B cell (primary cell): Measurements from ENCODE around the gene LAG3. TPM values are rescaled to one million over a fixed set of nuclear protein-coding genes. Genes with fewer than 3 reads are reported as not detected.

Experiments
- ATAC-seq: fragments of 200-7000 bp; cut with Tn5 transposase; one replicate; pipeline ENCODE4 v1.10.0; 2021; ENCODE audit warnings: low read depth, mild to moderate bottlenecking, moderate number of reproducible peaks, moderate library complexity
- CTCF ChIA-PET: fragments of 350-600 bp; sonication (Branson Sonifier 250); formaldehyde crosslinking; loops from one replicate; lab custom pipeline; 2021; ENCODE audit warnings: antibody characterized with exemption, inconsistent platforms; lab: Charles Lee
- POLR2A ChIA-PET: fragments of 350-600 bp; sonication (Branson Sonifier 250); formaldehyde crosslinking; loops from one replicate; lab custom pipeline; 2021; ENCODE audit warnings: antibody characterized with exemption; lab: Charles Lee
- DNase-seq: peaks from one replicate; pipeline ENCODE4 v3.0.0; 2013
- H2AFZ ChIP-seq: 2 replicates; pipeline ENCODE4 v1.6.1; 2012; ENCODE audit warnings: mild to moderate bottlenecking, low read depth, low read length; ENCODE audit not compliant: insufficient read depth, poor library complexity, severe bottlenecking
- H3K27ac ChIP-seq, 2 donors: 1 replicate in 1 of 2; 2 replicates in 1 of 2; pipeline ENCODE4 v1.5.1; 2012 to 2013; ENCODE audit warnings: low read length in 2 of 2, mild to moderate bottlenecking in 2 of 2, moderate library complexity in 1 of 2
- H3K27me3 ChIP-seq, 4 experiments: fragments of 200-600 bp in 1 of 4; sonication (generic) in 1 of 4; replicated peaks in 1 of 4; 1 replicate in 2 of 4; 2 replicates in 2 of 4; pipeline versions ENCODE4 v1.6.1 to v1.7.0; 2013 to 2016; ENCODE audit warnings: low read length in 3 of 4, mild to moderate bottlenecking in 2 of 4, mixed read lengths in 1 of 4, moderate library complexity in 1 of 4; ENCODE audit not compliant: insufficient read depth in 4 of 4, control insufficient read depth in 3 of 4; ENCODE audit errors: control extremely low read depth in 1 of 4
- H3K36me3 ChIP-seq, 2 experiments: replicated peaks in 1 of 2; 1 replicate in 1 of 2; 2 replicates in 1 of 2; pipeline versions ENCODE4 v1.6.1 to v1.7.1; 2013; ENCODE audit warnings: low read length in 1 of 2; ENCODE audit not compliant: insufficient read depth in 2 of 2, control insufficient read depth in 1 of 2; ENCODE audit errors: control extremely low read depth in 1 of 2, extremely low read depth in 1 of 2
- H3K4me1 ChIP-seq, 2 donors: fragments of 200-600 bp in 1 of 2; sonication (generic) in 1 of 2; 1 replicate in 1 of 2; 2 replicates in 1 of 2; pipeline versions ENCODE4 v1.5.1 to v1.6.1; 2013 to 2017; ENCODE audit warnings: low read length in 2 of 2; ENCODE audit not compliant: control insufficient read depth in 2 of 2, insufficient read depth in 2 of 2
- H3K4me2 ChIP-seq: replicated peaks from 2 replicates; pipeline ENCODE3; 2012; ENCODE audit warnings: mild to moderate bottlenecking, low read depth, low read length; ENCODE audit not compliant: poor library complexity, severe bottlenecking
- H3K4me3 ChIP-seq, 5 experiments: fragments of 200-600 bp in 1 of 5; sonication (generic) in 1 of 5; 1 replicate in 3 of 5; 2 replicates in 2 of 5; pipeline versions ENCODE4 v1.5.1 to v1.7.0; 2011 to 2016; ENCODE audit warnings: low read length in 4 of 5, mild to moderate bottlenecking in 4 of 5, low read depth in 2 of 5, control low read depth in 1 of 5, moderate library complexity in 1 of 5; ENCODE audit not compliant: insufficient read depth in 1 of 5; ENCODE audit errors: control extremely low read depth in 1 of 5, extremely low read depth in 1 of 5
- H3K79me2 ChIP-seq: fragments of 200-600 bp; sonication (generic); one replicate; pipeline ENCODE4 v1.6.0; 2016; ENCODE audit warnings: low read length; ENCODE audit not compliant: control insufficient read depth, insufficient read depth
- H3K9ac ChIP-seq: fragments of 200-600 bp; sonication (generic); 2 replicates; pipeline ENCODE4 v1.6.1; 2017; ENCODE audit warnings: mild to moderate bottlenecking, low read length, moderate library complexity
- H3K9me3 ChIP-seq, 3 donors: one replicate each; pipeline versions ENCODE4 v1.6.1 to v1.7.1; 2013; ENCODE audit warnings: low read length in 2 of 3; ENCODE audit not compliant: control insufficient read depth in 2 of 3, insufficient read depth in 1 of 3; ENCODE audit errors: control extremely low read depth in 1 of 3
- H4K20me1 ChIP-seq: 2 replicates; pipeline ENCODE4 v1.6.0; 2012; ENCODE audit warnings: mild to moderate bottlenecking, low read length; ENCODE audit not compliant: insufficient read depth, control insufficient read depth, poor library complexity, severe bottlenecking
- H3K27ac Mint-ChIP-seq: one replicate; pipeline ENCODE4 v1.8.0; 2021; ENCODE audit warnings: mixed read lengths
- H3K27me3 Mint-ChIP-seq: one replicate; pipeline ENCODE4 v1.8.0; 2021; ENCODE audit warnings: mixed read lengths
- H3K4me1 Mint-ChIP-seq: one replicate; pipeline ENCODE4 v1.8.0; 2021; ENCODE audit warnings: mixed read lengths
- H3K4me3 Mint-ChIP-seq: one replicate; pipeline ENCODE4 v1.8.0; 2021; ENCODE audit warnings: mixed read lengths
- H3K9me3 Mint-ChIP-seq: one replicate; pipeline ENCODE4 v1.8.0; 2022; ENCODE audit warnings: mixed read lengths; ENCODE audit not compliant: insufficient read depth
- CTCF ChIP-seq: fragments of 200-600 bp; IDR thresholded peaks from one replicate; pipeline ENCODE4 v1.8.0; 2022; ENCODE audit warnings: antibody characterized with exemption, mild to moderate bottlenecking
- EZH2 ChIP-seq: IDR thresholded peaks from 2 replicates; pipeline ENCODE4 v1.6.1; 2012; ENCODE audit warnings: borderline replicate concordance, low read depth, mild to moderate bottlenecking, moderate library complexity, low read length; ENCODE audit not compliant: insufficient read depth, poor library complexity, severe bottlenecking
- WGBS: methylation state at CpG from one replicate; pipeline ENCODE4 v1.1.5; 2013; ENCODE audit warnings: missing lambda C conversion rate; ENCODE audit not compliant: insufficient coverage; 5-methylcytosine and 5-hydroxymethylcytosine counted together
- intact Hi-C: fragments of 100-400 bp; cut with micrococcal nuclease; formaldehyde crosslinking; loops from one replicate; pipeline ENCODE4 v1.10.0; 2022
- polyA plus RNA-seq: library from polyadenylated mRNA; depleted of rRNA; stranded (reverse); fragments of >200 nt; gene quantifications from 2 replicates; pipeline ENCODE4 v1.2.3, GENCODE V29; 2012
- total RNA-seq, 2 donors: library from RNA; stranded (reverse); fragments of 120-200 nt in 1 of 2; gene quantifications; 1 replicate in 1 of 2; 2 replicates in 1 of 2; pipeline versions ENCODE4 v1.2.3 to v1.2.4, GENCODE V29; 2013 to 2022

LAG3 gene
- total and polyA plus RNA-seq, 2 donors (not counting 1 experiment from before 2014, with no cell fraction given), result not detected

DNA sequence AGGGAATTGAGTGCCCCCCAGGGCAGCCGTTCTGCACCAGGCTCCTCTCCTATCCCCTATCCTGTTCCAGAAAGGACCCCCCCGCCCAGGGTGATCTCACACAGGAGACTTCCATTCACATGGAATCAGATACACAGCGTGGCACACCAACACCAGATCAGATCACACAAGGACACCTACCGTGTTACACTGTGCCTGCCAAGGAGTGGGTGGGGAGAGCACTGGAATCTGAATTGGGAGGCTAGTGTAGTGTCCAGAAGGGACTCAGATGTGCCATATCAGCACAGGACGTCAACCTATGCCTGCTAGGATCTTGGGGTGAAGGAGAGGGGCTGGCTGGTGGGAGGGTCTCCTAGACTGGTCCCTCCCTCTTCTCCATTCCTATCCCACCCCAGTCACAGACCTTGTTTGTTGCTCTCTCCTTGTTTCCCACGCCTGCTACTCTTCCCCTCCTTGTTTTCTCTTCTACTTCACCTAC lies 3.8 kb upstream of the LAG3 start:
- no peak for DNase-seq
- POLR2A ChIA-PET, result no interaction called here
- no peaks in the 10 kb centered on the region for H3K79me2 ChIP-seq
- H3K4me3 ChIP-seq, result no peak overlapping the region
- 100% methylated on average over 1 of the region's 6 CpGs for WGBS
- no peak overlapping the region for H2AFZ ChIP-seq
- Mint-ChIP-seq H3K27ac (no peak overlapping the region), H3K9me3 (no peaks in the 10 kb centered on the region), H3K4me3 (peak overlapping the region; percentile 1), H3K4me1 (peaks cover 41% of the 10 kb centered on the region), H3K27me3 (peaks cover 56% of the 10 kb centered on the region)
- ATAC-seq, result no peak
- no peaks in the 10 kb centered on the region for H3K36me3 ChIP-seq
- H3K4me2 ChIP-seq, result no peak overlapping the region
- no peak overlapping the region for H3K27ac ChIP-seq
- H3K9me3 ChIP-seq, result peaks cover 0 to 10% (median 0%) of the 10 kb centered on the region in 3 donors
- CTCF ChIA-PET, result interaction anchor here (0.6 to 6.0 kb wide), 2 partner anchors 13 to 81 kb away, joined by 4 to 85 read pairs; partner anchors contain the start of gene MLF2
- intact Hi-C loops, result loop anchor here (5.0 kb wide), 1 partner anchor 84 kb away; the partner anchor contains the start of genes CDCA3 and USP5
- no peaks in the 10 kb centered on the region for H4K20me1 ChIP-seq
- TF ChIP-seq CTCF, result no peak
- TF ChIP-seq EZH2, result no peak
- no peak overlapping the region for H3K9ac ChIP-seq
- H3K4me1 ChIP-seq, result peaks cover 47 to 55% of the 10 kb centered on the region in 2 donors
- peaks cover 0 to 79% (median 40%) of the 10 kb centered on the region in 4 experiments for H3K27me3 ChIP-seq

DNA sequence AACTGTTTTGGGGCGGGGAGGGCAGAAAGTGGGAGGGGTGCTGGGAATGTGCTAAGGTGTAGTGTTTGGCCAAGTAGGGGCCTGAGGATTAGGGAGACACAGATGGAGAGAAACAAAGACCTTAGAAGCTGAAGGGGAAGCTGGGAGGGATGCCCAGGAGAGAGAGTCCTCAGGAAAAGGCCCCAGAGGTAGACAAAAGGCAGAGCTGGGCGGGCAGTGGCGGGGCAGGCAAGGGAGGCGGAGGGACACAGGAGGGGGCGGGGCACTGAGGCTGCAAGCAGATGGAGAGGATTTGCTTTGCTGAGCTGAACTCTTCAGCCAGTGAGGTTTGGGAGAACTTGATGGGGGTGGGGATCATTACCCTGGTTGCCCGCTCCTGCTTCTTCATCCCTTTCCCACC lies 3.3 kb upstream of the LAG3 start:
- H3K27ac ChIP-seq, result no peak overlapping the region
- WGBS, result 86% methylated on average over 3 of the region's 6 CpGs
- POLR2A ChIA-PET, result no interaction called here
- H3K4me3 ChIP-seq, result no peak overlapping the region
- peaks cover 47 to 58% of the 10 kb centered on the region in 2 donors for H3K4me1 ChIP-seq
- no peak overlapping the region for H3K27ac Mint-ChIP-seq
- no peak for DNase-seq
- CTCF ChIA-PET, result interaction anchor here (6.0 kb wide), 1 partner anchor 14 kb away, joined by 85 read pairs; the partner anchor contains the start of gene MLF2
- peaks cover 0 to 81% (median 39%) of the 10 kb centered on the region in 4 experiments for H3K27me3 ChIP-seq
- peaks cover 57% of the 10 kb centered on the region for H3K27me3 Mint-ChIP-seq
- no peaks in the 10 kb centered on the region for H3K9me3 Mint-ChIP-seq
- H3K4me3 Mint-ChIP-seq, result peak overlapping the region; percentile 1
- peaks cover 41% of the 10 kb centered on the region for H3K4me1 Mint-ChIP-seq
- intact Hi-C loops, result loop anchor here (5.0 kb wide), 1 partner anchor 83 kb away; the partner anchor contains the start of genes CDCA3 and USP5
- no peak overlapping the region for H2AFZ ChIP-seq
- no peak for ATAC-seq
- no peaks in the 10 kb centered on the region for H3K79me2 ChIP-seq
- H3K36me3 ChIP-seq, result no peaks in the 10 kb centered on the region
- no peak overlapping the region for H3K4me2 ChIP-seq
- H3K9me3 ChIP-seq, result peaks cover 0 to 10% (median 0%) of the 10 kb centered on the region in 3 donors
- no peak overlapping the region for H3K9ac ChIP-seq
- no peak for TF ChIP-seq CTCF
- no peak for TF ChIP-seq EZH2
- no peaks in the 10 kb centered on the region for H4K20me1 ChIP-seq
